A549 (cell line): ENCODE measurements around the gene RAP1GAP2.

Experiments used
- ATOH8 ChIP-seq: fragments of 250-450 bp; sonication (Bioruptor Pico); IDR thresholded peaks from 2 replicates; pipeline ENCODE4 v1.5.0; 2020; ENCODE audit warnings: low read depth, mild to moderate bottlenecking, moderate library complexity
- CHD2 ChIP-seq: fragments of 150-350 bp; IDR thresholded peaks from 2 replicates; pipeline ENCODE4 v1.6.1; 2014; ENCODE audit warnings: low read length; ENCODE audit not compliant: partially characterized antibody
- CTCF ChIP-seq: fragments of >200 bp; sonication (Bioruptor Twin); formaldehyde crosslinking; IDR thresholded peaks from 3 replicates; pipeline ENCODE4 v1.5.1; 2016
- EP300 ChIP-seq, 2 experiments: fragments of >200 bp; sonication (Bioruptor Twin); formaldehyde crosslinking; IDR thresholded peaks; 2 replicates in 1 of 2; 3 replicates in 1 of 2; pipeline ENCODE4 v1.6.1; 2016 to 2017
- JUNB ChIP-seq: fragments of >200 bp; sonication (Bioruptor Twin); formaldehyde crosslinking; IDR thresholded peaks from 2 replicates; pipeline ENCODE4 v1.6.1; 2016
- KDM5A ChIP-seq: fragments of 200-600 bp; sonication (generic); IDR thresholded peaks from 2 replicates; pipeline ENCODE4 v1.6.1; 2016; ENCODE audit warnings: antibody characterized with exemption, mild to moderate bottlenecking
- MAFK ChIP-seq: fragments of 450-650 bp; IDR thresholded peaks from 2 replicates; pipeline ENCODE4 v1.6.1; 2014; ENCODE audit not compliant: partially characterized antibody
- POLR2A ChIP-seq: IDR thresholded peaks from 2 replicates; pipeline ENCODE4 v1.6.1; 2012; ENCODE audit warnings: mild to moderate bottlenecking, low read length
- REST ChIP-seq: fragments of 200-600 bp; sonication (generic); IDR thresholded peaks from 2 replicates; pipeline ENCODE4 v1.6.1; 2016; ENCODE audit warnings: antibody characterized with exemption, mild to moderate bottlenecking, moderate library complexity
- SMC3 ChIP-seq: fragments of >200 bp; sonication (Bioruptor Twin); formaldehyde crosslinking; IDR thresholded peaks from 3 replicates; pipeline ENCODE4 v1.6.1; 2018; ENCODE audit warnings: inconsistent platforms
- TFCP2L1 ChIP-seq: fragments of 250-450 bp; sonication (Bioruptor Pico); IDR thresholded peaks from 2 replicates; pipeline ENCODE4 v1.5.0; 2021; ENCODE audit warnings: mild to moderate bottlenecking
- USF2 ChIP-seq: fragments of 450-650 bp; IDR thresholded peaks from 2 replicates; pipeline ENCODE4 v1.6.1; 2014; ENCODE audit warnings: antibody characterized with exemption
- ZC3H11A ChIP-seq: fragments of 450-650 bp; IDR thresholded peaks from 2 replicates; pipeline ENCODE4 v1.6.1; 2014; ENCODE audit warnings: antibody characterized with exemption, mild to moderate bottlenecking

GRCh38 chr17:2983255-2983654, 187.0 kb downstream of the RAP1GAP2 start:
- TF ChIP-seq CHD2 (no peak), CTCF (no peak), TFCP2L1 (no peak), POLR2A (no peak), ZC3H11A (no peak), JUNB (no peak), REST (no peak), USF2 (no peak), MAFK (no peak), SMC3 (no peak), EP300 (IDR thresholded peaks at IDR 0.05) (no peak), KDM5A (no peak), ATOH8 (CRISPR knock-in tag) (no peak)
